Activated T-helper 1 cell treated with anti-CD3 and anti-CD28 coated beads, Interleukin-12 subunit alpha, Interleukin-12 subunit beta, Interleukin-2, Interleukin-4 antibody, amounts not matched to agents 30 ng/mL and 10 ng/mL and 1 ng/mL, durations not matched to agents 14 hours and 24 hours and 36 hours (primary cell): ENCODE data around the gene WWC2. TPM values are rescaled to one million over a fixed set of nuclear protein-coding genes. Genes with fewer than 3 reads are reported as not detected.

Experiments used
- DNase-seq: peaks from one replicate; pipeline ENCODE4 v3.0.0; 2021; ENCODE audit warnings: low spot score
- H3K27ac Mint-ChIP-seq: one replicate; pipeline ENCODE4 v1.8.0; 2021; ENCODE audit warnings: mild to moderate bottlenecking, mixed read lengths
- H3K27me3 Mint-ChIP-seq: one replicate; pipeline ENCODE4 v1.8.0; 2022; ENCODE audit warnings: mild to moderate bottlenecking, moderate library complexity, mixed read lengths; ENCODE audit not compliant: insufficient read depth
- H3K36me3 Mint-ChIP-seq: one replicate; pipeline ENCODE4 v1.8.0; 2021; ENCODE audit warnings: low read depth, mixed read lengths
- H3K4me1 Mint-ChIP-seq: one replicate; pipeline ENCODE4 v1.8.0; 2021; ENCODE audit warnings: low read depth, mixed read lengths
- H3K4me3 Mint-ChIP-seq: one replicate; pipeline ENCODE4 v1.8.0; 2021; ENCODE audit warnings: mild to moderate bottlenecking, moderate library complexity, mixed read lengths
- H3K9me3 Mint-ChIP-seq: one replicate; pipeline ENCODE4 v1.8.0; 2021; ENCODE audit warnings: mixed read lengths
- intact Hi-C: fragments of 100-400 bp; cut with micrococcal nuclease; formaldehyde crosslinking; loops from one replicate; pipeline ENCODE4 v1.15.1; 2024
- total RNA-seq: library from RNA; stranded (reverse); gene quantifications from 2 replicates; pipeline ENCODE4 v1.2.3, GENCODE V29; 2022

The WWC2 gene
- total RNA-seq, 1 donor from 2014 or later = 0.75 TPM

DNA sequence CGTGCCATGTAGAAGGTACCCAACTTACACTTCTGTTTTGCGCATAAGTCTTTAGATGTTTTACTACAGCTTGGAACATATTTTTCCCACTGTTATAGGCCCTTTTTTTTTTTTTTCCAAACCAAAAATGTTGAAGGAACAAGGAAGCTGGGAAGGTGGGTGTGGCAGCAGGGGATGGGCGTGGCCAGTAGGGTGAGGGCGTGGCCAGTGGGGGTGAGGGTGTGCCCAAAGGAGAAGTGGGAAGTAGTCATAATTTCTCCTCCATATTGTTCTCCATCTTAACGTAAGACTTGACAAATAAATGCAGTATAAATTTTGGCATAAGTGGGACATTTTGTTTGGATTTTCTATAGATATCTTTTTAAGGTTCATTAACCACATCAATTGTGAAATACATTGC, 190.6 kb downstream of the WWC2 start:
- Mint-ChIP-seq H3K27me3 (no peaks in the 10 kb centered on the region), H3K4me1 (no peaks in the 10 kb centered on the region), H3K4me3 (no peak overlapping the region), H3K36me3 (no peaks in the 10 kb centered on the region), H3K9me3 (no peaks in the 10 kb centered on the region), H3K27ac (no peak overlapping the region)
- intact Hi-C loops = no loop called here
- no peak for DNase-seq

DNA sequence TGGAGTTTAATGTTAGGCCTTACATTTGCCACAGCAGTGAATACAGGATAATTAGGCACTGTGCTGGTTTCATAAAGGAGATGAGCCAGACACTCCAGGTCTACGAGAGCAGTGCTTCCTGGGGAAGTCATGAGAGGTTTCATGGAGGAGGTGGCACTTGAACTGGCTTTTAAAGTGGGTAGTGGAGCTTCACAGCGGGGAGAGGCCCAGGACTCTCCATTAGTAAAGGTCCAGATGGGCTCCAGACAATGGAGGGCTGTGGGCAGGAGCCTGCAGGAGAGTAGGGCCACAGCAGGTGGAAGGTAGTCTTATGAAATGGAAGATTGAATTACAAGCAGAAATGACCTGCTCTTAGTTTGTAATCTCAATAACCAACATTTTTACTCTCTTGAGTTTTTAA, 192.0 kb downstream of the WWC2 start:
- Mint-ChIP-seq H3K27me3 (no peaks in the 10 kb centered on the region), H3K4me1 (no peaks in the 10 kb centered on the region), H3K27ac (no peak overlapping the region)

DNA sequence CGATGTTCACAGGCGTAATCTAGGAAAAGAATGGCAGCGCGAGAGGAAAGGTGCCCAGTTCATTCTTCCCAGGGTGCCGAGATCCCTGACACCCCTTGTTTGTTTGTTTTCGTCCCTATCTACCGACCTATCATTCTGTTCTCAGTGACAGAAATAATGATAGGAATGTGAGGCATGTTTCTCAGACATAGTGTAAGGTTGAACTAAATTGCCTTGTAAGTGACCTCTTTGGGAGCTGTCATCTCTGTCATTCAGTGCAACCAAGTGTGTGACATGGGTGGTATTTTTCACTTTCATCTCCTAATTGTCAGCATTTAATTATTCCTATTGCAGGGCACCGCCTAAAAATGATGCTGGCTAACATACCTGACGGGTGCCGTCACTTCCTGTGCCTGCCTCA, 196.7 kb downstream of the WWC2 start:
- Mint-ChIP-seq H3K4me1 (no peaks in the 10 kb centered on the region), H3K36me3 (no peaks in the 10 kb centered on the region), H3K4me3 (no peak overlapping the region), H3K27me3 (no peaks in the 10 kb centered on the region), H3K27ac (no peak overlapping the region), H3K9me3 (no peaks in the 10 kb centered on the region)
- DNase-seq = no peak
- intact Hi-C loops = no loop called here

More for the DNA sequence above, 192.0 kb downstream of the WWC2 start:
- no peak overlapping the region for H3K4me3 Mint-ChIP-seq
- no peaks in the 10 kb centered on the region for H3K9me3 Mint-ChIP-seq
- intact Hi-C loops = no loop called here
- no peaks in the 10 kb centered on the region for H3K36me3 Mint-ChIP-seq
- DNase-seq = no peak

DNA sequence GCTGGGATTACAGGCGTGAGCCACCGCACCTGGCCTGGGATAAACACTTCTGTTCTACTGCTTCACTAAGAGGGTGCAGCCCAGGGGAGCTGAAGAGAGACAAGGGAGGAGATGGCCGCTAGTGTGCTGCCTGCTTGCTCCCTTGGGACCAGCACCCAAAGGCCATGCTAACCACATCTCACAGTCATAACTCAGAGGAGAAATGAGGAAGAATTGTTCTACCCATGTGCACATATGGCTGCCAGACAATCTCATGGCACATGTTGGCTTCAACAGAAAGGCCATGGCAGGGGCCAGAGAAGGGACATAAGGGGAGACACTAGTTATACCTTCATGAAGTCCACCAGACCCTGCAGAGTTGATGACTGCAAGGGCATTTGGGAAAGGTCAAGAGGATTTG, 198.6 kb downstream of the WWC2 start:
- Mint-ChIP-seq H3K4me3 (no peak overlapping the region), H3K4me1 (no peaks in the 10 kb centered on the region), H3K27me3 (no peaks in the 10 kb centered on the region), H3K27ac (no peak overlapping the region), H3K36me3 (no peaks in the 10 kb centered on the region), H3K9me3 (no peaks in the 10 kb centered on the region)
- DNase-seq = no peak
- intact Hi-C loops = no loop called here

DNA sequence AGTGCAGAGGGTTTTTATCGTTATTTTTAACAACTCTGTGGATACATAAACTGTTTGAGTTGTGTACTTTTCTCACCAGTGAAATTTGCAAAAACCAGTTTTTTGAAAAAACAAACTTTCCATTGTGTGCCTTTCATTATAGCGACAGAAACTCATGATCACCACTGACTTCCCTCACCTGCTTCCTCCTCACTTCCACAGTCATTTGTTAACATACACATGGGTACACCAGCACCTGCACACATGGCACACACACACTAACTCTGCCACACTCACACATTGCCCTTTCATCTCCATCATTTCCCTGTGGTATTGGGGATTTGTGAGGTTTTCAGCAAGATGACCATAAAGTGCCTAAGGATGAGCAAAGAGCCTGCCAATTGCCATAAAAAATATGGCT, 200.4 kb downstream of the WWC2 start:
- intact Hi-C loops = no loop called here
- Mint-ChIP-seq H3K4me1 (no peaks in the 10 kb centered on the region), H3K9me3 (no peaks in the 10 kb centered on the region), H3K27ac (no peak overlapping the region), H3K36me3 (no peaks in the 10 kb centered on the region), H3K27me3 (no peaks in the 10 kb centered on the region), H3K4me3 (no peak overlapping the region)
- no peak for DNase-seq

DNA sequence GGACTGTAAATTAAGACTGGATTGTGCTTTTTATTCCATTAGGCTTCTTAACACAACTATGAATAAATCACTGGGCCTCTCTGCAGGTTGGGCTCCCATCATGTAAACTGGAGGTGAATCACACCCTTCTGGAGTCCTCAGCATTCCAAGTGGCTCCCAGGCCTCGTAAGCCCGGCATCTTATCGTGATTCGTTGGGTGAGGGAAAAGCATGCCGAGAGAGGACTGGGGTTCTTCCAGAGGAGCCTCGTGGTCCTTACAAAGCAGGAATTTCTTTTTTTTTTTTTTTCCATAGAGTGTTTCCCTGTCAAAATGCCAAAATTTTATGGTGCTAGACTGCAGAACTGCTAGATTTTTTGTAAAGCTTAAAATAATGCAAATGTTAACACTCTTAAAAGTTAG, 201.0 kb downstream of the WWC2 start:
- H3K36me3 Mint-ChIP-seq = no peaks in the 10 kb centered on the region
- H3K9me3 Mint-ChIP-seq = no peaks in the 10 kb centered on the region
- DNase-seq = no peak
- H3K27ac Mint-ChIP-seq = no peak overlapping the region
- H3K4me3 Mint-ChIP-seq = no peak overlapping the region
- intact Hi-C loops = no loop called here
- no peaks in the 10 kb centered on the region for H3K4me1 Mint-ChIP-seq
- no peaks in the 10 kb centered on the region for H3K27me3 Mint-ChIP-seq

DNA sequence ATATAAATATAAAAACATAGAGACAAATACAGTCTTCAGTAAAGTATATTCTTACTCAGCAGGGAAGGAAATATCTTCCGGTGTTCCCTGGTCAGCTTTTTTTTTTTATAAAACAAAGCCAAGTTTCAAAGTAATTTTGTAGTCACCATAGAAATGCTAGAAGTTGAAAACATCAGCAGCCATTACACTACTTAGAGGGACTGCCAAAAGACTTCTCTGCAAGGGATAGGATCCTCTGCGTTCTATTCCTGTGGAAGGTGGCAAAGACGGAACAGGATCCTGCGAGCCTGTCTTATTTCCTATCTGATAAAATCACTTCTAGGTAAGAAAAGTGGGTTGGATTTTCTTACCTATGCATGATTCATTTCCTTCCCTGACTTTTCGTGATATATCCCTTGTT, 201.6 kb downstream of the WWC2 start:
- no peak for DNase-seq
- no peaks in the 10 kb centered on the region for H3K27me3 Mint-ChIP-seq
- no peak overlapping the region for H3K4me3 Mint-ChIP-seq
- no peaks in the 10 kb centered on the region for H3K4me1 Mint-ChIP-seq
- H3K27ac Mint-ChIP-seq = no peak overlapping the region
- H3K9me3 Mint-ChIP-seq = no peaks in the 10 kb centered on the region
- intact Hi-C loops = no loop called here
- no peaks in the 10 kb centered on the region for H3K36me3 Mint-ChIP-seq

DNA sequence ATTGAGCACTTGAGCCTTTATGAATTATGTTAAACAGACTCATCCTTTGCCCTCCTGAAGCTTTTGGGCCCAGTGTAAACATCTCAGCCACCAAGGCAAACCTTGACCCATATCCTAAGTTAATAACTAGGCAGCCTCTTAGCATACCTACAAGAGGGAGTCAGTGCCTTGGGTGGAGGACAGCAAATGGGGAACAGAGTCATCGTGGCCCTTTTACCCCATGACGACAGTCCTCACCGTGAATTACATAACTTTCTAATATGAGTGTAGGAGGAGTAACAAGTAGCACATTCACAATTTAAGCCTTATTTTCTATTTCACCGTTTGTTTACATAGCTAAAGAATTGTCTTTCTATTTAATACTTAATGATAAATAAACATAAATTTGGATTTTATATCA, 204.2 kb downstream of the WWC2 start:
- intact Hi-C loops = no loop called here
- no peak for DNase-seq
- Mint-ChIP-seq H3K36me3 (no peaks in the 10 kb centered on the region), H3K9me3 (no peaks in the 10 kb centered on the region), H3K27ac (no peak overlapping the region), H3K4me1 (no peaks in the 10 kb centered on the region), H3K4me3 (no peak overlapping the region), H3K27me3 (peaks cover 3% of the 10 kb centered on the region)

DNA sequence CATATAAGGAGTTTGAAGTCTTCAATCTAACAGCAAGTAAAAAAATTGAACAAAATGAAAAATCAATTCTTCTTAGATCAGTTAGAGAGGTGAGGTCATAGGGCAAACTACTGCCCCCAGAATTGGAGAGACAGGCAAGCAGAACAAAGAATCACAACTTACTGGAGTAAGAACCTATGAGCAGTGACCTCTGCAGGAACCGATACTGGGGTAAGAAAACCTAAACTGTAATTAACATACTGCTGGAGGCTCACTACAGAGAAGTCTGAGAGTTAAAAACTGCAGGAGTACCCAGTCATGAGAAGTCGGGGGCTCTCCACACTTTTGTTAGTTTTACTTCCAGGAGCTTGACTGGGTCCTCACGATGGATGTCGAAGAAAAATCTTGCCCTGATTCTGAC, 205.0 kb downstream of the WWC2 start:
- no peak overlapping the region for H3K4me3 Mint-ChIP-seq
- intact Hi-C loops = no loop called here
- no peaks in the 10 kb centered on the region for H3K4me1 Mint-ChIP-seq
- H3K27ac Mint-ChIP-seq = no peak overlapping the region
- DNase-seq = no peak
- H3K27me3 Mint-ChIP-seq = peaks cover 6% of the 10 kb centered on the region
- no peaks in the 10 kb centered on the region for H3K36me3 Mint-ChIP-seq
- no peaks in the 10 kb centered on the region for H3K9me3 Mint-ChIP-seq

DNA sequence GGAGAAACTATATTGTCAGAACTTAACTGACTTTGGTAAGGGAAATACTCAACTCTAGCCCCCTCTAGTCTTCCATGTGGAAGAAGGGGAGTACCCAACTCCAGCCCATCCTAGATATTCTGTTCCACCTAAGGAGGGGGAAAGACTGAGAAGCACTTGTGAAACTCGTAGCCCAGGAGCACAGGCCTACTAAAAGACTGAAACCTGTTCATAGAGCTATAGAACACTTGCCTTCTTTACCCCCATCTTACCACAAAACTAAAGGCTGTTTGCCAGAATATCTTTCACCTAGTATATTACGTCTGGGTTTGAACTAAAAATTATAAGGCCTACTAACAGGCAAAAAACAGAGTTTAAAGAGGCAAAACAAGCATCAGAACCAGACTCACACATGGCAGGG, 205.5 kb downstream of the WWC2 start:
- H3K27ac Mint-ChIP-seq = no peak overlapping the region
- no peaks in the 10 kb centered on the region for H3K4me1 Mint-ChIP-seq
- H3K27me3 Mint-ChIP-seq = peaks cover 8% of the 10 kb centered on the region
- no peaks in the 10 kb centered on the region for H3K36me3 Mint-ChIP-seq
- no peak for DNase-seq
- no peaks in the 10 kb centered on the region for H3K9me3 Mint-ChIP-seq
- intact Hi-C loops = no loop called here
- H3K4me3 Mint-ChIP-seq = no peak overlapping the region

DNA sequence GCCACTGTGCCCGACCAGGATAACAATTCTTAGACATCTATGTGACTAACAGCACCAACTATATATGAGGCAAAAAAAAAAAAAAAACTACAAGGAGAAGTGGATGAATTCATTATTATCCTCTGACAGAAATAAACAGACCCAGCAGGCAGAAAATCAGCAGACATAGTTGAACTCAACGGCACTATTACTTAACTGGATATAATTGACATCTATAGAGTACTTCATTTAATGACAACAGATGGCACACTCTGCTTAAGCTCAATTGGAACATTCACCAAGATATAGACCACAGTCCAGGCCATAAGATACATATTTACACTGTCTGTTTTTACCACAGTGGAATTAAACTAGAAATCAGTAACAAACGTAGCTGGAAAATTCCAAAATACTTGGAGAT, 207.8 kb downstream of the WWC2 start:
- Mint-ChIP-seq H3K36me3 (no peaks in the 10 kb centered on the region), H3K4me1 (no peaks in the 10 kb centered on the region), H3K27me3 (peaks cover 8% of the 10 kb centered on the region), H3K27ac (no peak overlapping the region), H3K4me3 (no peak overlapping the region), H3K9me3 (no peaks in the 10 kb centered on the region)
- no peak for DNase-seq
- intact Hi-C loops = no loop called here

DNA sequence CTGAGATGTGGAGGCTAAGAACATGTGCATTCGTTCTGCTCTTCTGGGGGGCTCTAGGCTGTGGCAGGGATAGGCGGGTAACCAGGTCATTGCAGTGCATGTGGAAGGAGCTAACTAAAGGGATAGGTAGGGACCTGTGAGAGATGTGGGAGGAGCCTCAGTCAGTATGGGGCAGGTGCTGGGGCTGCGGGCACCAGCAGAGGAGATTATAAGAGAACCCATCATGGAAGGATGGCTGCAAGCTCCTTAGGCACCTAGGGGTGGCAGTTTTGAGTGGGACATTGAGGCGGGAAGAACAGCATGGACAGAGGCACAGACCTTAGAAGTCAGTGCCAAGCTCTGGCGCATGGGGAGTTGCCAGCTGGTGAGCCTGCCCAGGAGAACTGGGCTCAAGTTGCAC, 213.8 kb downstream of the WWC2 start:
- Mint-ChIP-seq H3K4me1 (no peaks in the 10 kb centered on the region), H3K36me3 (no peaks in the 10 kb centered on the region)

DNA sequence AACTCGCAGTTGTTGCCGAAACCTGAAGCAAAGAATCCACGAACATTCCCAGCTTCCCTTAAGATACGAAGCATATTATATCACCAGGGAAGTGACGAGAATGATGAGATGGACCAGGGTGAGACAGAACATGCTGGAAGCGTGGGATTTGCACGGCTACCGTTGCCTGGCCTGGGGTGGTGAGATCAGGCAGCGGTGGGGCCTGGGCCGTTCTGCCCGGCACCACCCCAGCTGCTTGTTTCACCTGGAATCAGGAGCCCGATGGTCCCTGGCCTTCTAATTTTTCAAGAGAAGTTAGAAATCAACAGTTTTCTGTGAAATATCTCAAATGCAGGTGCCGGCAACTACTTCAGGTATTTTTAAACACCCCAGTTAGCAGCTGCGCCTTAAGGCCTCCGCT, 215.3 kb downstream of the WWC2 start:
- Mint-ChIP-seq H3K27ac (no peak overlapping the region), H3K4me3 (no peak overlapping the region), H3K27me3 (peaks cover 3% of the 10 kb centered on the region), H3K9me3 (no peaks in the 10 kb centered on the region), H3K4me1 (no peaks in the 10 kb centered on the region), H3K36me3 (no peaks in the 10 kb centered on the region)
- DNase-seq = no peak
- intact Hi-C loops = no loop called here

More for the DNA sequence above, 213.8 kb downstream of the WWC2 start:
- intact Hi-C loops = no loop called here
- Mint-ChIP-seq H3K9me3 (no peaks in the 10 kb centered on the region), H3K27me3 (peaks cover 8% of the 10 kb centered on the region), H3K27ac (no peak overlapping the region), H3K4me3 (no peak overlapping the region)
- no peak for DNase-seq

DNA sequence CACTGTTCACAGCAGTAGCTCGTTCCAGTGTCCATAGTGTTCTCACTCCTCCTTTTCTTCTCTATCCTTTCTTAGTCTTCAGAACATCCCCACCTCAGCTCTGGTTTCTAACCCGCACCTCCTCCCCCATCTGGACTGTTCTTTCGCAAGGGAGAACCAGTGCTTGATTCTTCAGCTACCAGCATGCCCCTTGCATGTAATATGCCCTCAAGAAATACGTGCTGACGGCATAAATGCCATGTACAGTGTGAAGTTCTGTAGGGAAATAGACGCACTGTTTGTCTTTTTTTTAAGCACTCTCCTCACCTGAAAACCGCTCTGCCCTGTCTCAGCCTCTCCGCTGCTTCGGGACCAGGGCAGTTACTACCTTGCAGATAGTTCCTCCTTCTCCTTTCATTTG, 215.7 kb downstream of the WWC2 start:
- no peak for DNase-seq
- Mint-ChIP-seq H3K27me3 (peaks cover 3% of the 10 kb centered on the region), H3K27ac (no peak overlapping the region), H3K4me1 (no peaks in the 10 kb centered on the region), H3K4me3 (no peak overlapping the region), H3K9me3 (no peaks in the 10 kb centered on the region), H3K36me3 (no peaks in the 10 kb centered on the region)
- intact Hi-C loops = no loop called here
